Measurements from ENCODE around the gene HOXA7.

Gene HOXA7

DNA sequence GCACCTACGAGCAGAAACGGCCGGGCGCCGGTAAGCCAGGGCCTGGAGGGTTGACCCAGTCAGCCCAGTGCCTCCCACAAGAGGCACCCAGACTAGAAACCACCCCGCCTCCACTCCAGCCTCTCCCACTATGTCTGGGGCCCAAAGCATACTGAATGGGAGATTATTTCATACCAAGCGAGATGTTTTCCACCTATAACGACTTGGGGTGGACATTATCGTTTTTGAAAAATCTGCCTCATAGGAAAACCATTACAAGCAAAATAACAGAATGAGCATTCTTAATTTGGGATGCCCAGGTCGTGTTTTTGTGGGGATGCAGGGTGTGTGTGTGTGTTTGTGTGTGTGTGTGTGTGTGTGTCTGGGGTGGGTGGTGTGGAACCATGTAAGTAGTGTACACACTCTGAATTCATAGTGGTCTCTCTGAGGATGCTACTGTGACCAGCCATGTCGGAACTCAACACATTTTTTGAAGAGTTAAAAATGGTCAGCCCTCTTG, 10.5 kb downstream of the HOXA7 start:
- no peak for DNase-seq

DNA sequence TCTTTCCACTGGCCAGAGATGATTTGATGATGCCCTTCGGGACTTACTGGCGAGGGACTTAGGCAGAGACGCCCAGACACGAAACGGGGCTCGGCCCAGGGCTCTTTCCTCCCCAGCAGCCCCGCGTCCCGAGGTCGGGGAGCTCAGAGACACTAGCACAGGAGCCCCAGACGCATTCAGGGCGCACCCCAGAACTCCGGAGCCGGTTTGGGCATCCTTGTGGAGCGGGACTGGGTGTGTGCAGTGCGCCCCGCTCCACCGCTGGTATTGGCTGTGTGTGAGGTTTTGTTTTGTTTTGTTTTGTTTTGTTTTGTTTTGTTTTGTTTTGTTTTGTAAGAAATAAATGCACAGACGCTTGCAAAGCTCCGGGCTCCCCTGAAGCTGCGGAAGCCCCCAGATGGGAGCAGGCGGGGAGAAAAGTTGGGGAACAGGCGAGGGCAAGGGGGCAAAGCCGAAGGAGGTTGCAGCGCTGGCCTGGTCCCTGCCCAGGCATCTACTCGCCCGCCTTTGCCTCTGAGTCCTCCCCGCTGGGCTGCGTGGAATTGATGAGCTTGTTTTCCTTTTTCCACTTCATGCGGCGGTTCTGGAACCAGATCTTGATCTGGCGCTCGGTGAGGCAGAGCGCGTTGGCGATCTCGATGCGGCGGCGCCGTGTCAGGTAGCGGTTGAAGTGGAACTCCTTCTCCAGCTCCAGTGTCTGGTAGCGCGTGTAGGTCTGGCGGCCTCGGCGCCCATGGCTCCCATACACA, 11.1 kb downstream of the HOXA7 start:
- no peak for DNase-seq

DNA sequence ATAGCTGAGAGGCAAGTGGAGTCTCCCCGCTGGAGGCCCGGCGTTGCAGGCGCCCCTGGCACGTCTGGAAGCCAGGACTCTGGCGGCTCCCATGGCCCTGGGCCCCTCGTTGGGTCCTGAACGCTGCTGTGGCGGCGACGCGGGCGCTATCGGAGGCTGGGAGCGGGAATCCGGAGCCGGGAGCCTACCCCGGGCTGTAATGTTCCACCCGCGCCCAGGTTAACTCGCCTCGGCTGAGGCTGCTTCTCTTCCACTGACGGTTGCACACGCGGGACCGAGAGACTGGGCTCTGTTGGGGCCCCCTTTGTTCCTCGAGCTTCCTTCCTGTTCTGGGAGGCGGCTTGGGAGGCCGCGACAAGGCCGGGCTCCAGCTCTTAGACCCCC, 11.7 kb downstream of the HOXA7 start:
- DNase-seq: no peak

DNA sequence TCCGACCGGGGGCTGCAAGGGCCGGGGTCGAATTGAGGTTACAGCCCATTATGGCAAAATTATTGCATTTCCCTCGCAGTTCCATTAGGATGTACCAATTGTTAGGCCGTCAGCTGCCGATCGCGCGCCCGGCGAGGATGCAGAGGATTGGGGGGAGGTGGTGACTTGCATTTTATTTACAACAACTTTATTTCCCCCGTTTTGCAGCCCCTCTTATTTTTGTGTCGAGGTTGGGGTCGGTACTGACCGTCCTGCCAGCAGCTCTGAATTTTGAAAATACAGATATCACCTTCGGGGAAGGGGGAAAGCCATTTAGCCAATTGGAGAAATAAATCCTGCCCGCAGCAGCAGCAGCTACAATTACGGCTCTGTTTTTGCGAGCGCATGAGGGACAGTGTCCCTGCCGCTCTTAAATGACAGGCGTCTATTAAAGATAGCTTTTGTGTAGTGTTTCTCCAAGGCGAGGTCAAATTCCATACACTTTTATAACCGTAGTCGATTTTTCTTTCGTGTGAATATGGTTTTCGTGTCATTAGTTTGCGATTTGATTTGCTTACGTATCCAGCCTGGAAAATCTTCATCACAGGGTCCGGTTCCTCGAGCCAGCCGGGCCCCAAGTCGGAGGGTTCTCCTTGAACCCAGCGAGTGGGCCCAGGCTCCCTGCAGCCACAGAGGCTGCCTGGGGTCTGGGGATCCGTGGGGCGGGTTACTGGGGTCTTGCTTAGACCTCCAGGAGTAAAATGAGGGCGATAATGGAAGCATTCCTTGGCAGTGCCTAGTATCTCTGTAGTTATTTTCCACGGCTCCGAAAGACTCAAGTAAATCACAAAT, 12.3 kb downstream of the HOXA7 start:
- no peak for DNase-seq

DNA sequence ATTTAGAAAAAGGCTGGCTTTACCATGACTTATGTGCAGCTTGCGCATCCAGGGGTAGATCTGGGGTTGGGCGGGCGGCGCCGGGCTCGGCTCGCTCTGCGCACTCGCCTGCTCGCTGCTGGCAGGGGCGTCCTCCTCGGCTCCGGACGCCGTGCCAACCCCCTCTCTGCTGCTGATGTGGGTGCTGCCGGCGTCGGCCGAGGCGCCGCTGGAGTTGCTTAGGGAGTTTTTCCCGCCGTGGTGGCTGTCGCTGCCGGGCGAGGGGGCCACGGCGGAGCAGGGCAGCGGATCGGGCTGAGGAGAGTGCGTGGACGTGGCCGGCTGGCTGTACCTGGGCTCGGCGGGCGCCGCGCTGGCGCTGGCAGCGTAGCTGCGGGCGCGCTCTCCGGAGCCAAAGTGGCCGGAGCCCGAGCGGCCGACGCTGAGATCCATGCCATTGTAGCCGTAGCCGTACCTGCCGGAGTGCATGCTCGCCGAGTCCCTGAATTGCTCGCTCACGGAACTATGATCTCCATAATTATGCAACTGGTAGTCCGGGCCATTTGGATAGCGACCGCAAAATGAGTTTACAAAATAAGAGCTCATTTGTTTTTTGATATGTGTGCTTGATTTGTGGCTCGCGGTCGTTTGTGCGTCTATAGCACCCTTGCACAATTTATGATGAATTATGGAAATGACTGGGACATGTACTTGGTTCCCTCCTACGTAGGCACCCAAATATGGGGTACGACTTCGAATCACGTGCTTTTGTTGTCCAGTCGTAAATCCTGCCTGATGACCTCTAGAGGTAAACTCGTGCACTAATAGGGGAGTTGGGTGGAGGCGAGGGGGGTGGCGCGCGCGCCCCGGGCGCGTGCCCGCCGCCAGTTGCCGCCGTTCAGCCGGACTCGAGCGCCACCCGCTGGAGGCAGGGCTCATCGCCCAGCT, 13.2 kb downstream of the HOXA7 start, which contains the start of gene HOXA5:
TSS of gene HOXA5 (minus strand) at position 659 of the 927 bp plus-strand sequence. CDS start at position 585, 74 bp downstream.
- no peak for DNase-seq

DNA sequence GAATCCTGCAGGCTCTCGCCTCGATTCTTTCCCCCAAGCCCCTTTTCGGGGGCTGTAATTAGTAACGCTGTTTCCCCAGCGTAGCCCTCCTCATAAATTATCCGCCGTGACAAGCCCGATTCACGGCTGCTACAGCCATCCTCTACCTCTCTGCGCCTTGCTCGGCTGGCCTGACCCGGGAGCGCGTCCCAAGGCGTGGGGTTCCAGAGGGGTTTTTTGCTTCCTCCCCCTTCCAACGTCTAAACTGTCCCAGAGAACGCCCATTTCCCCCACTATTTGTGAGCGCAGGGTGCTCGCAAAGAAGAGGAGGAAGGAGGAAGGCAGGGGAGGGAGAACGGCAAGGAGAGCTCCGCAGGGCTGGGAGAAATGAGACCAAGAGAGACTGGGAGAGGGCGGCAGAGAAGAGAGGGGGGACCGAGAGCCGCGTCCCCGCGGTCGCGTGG, 13.9 kb downstream of the HOXA7 start:
- no peak for DNase-seq

DNA sequence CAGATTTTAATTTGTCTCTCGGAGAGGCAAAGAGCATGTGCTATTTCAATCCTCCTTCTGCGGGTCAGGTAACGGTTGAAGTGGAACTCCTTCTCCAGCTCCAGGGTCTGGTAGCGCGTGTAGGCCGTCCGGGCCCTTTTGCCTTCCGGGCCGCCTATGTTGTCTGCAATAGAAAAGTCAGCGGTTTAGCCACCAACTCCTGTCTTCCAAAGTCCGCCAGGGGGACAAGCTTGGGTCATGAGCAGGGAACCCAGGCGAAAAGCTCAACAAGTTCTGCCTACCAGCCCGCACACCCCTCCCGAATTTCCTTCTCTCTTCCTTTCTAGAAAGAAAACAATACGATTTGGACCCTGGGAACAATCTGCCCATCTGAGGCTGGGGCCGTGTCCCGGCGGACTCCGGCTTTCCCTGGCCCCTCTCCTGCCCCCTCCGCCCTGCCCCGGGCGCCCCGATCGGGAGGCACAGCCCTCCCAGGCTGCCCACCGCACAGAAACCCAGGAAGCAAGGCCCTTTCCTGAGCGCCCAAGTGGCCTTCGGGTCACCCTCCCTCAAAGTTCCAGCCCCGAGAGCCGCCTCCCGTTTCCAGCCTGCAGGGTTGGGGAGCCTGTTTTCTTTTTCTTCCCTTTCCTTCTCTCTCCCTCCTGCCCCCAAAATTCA, 14.4 kb downstream of the HOXA7 start:
- no peak for DNase-seq

DNA sequence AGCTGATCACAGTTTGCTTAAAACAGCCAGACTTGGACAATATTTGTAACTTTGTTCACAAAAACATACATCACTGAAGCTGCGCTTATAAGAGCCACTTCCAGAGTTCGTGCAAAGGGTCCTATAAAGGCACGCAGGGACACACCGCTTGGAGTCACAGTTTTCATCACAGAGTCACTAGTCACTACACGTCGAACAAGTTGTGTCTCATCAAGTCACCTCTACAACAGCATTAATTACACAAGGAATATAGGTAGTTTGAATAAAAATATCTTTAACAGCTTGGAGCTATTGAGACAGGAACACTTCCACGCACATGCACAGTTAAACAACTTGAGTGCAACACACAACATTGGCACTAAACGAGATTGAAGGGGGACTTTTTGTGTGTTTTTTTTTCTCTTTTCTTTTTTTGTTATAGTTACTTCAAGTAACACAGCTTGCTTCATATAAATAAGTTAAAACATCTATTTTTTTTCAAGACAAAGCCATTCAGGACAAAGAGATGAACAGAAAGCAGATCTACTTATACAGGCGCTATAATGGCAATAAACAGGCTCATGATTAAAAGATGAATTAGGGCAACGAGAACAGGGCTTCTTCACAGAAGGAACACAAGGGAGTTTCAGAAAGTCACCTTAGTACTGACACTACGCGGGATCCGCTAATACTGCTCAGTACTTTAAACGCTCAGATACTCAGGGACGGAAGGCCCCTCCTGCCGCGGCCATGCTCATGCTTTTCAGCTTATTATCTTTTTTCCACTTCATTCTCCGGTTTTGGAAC, 15.1 kb downstream of the HOXA7 start:
- no peak for DNase-seq

DNA sequence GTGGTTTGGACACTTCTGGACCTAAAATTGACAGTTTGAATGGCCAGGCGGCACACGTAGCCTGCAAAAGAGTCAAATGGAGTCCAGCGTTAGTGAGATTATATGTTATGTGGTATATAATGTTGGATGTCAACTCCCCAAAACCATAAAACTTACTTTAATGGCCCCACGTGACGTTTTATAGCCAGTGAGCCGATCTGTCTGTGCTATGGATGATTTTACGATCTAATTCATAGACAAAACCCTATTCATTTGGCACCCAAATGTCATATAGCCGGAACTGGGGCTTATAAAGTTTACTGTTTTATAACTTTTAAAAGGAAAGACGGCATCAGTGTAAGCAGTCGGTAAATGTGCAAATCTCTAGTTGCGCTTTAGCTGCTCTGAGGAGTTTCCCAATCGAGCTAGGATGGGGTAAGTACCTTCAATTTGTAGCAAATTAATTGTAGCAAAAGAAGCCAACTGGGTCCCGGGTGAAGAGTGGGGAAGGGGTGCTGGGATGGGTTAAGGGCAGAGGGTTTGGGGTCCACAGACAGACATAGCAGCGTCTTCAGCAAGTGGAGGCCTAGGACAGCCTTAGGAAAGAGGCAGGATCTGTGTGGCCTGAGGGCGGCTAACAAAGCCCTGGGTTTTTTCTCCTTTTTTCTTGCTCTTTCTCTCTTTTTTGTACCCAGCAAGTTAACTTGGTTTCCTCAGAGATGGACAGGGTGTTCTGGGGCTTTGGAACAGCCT, 16.2 kb downstream of the HOXA7 start:
- no peak for DNase-seq

DNA sequence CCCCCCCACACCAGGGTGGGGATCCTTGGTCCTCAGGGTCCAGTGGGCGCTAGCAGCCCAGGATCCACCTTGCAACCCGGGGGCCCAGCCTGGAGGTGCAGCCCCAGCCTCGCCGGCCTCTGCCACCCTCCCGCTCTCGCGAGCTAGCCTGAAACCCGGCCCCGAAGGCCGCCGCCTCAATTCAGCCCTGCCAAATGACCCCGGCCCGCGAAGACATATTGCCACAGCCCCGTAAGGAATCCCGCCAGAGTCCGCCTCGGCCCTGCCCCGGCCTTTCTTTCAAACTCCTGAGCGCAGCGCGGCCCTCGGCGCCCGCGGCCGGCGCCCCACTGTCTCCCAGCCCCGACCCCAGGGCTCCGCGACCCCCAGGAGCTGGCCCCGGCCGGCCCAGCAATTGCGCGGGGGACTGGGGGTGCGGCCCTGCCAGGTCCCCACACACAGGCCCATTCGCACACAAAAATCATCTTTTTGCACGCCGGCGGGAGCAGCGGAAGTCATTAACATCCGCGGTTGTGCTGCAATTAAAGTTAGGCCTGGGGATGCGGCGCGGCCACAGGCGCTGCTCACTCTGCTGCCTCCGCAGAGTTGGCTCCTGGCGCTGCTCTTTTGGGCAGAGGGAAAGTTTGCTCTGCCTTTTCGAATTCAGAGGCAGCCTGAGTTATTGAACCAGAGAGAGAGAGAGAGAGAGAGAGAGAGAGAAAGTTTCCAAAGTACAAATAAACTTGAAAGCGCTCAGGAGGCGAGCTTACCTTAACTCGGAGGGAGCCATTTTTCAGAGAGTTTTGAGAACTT, 16.9 kb downstream of the HOXA7 start:
- no peak for DNase-seq

DNA sequence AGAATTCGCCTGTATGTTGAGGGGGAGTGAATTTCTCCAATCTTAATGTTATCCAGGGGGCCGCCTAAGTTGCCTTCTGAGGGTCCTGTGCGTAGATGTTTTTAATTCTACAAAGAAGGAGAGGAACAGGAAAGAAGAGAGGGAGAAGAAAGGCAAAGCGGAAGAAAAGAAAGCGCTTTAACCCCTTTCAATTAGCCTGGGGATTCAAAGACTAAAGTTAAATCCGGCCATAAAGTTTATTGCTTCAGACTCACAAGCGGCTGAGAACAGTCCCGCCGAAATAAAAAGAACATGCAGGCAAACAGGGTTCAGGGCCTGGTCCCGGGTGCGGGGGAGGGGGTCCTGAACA, 17.5 kb downstream of the HOXA7 start:
- DNase-seq: no peak

DNA sequence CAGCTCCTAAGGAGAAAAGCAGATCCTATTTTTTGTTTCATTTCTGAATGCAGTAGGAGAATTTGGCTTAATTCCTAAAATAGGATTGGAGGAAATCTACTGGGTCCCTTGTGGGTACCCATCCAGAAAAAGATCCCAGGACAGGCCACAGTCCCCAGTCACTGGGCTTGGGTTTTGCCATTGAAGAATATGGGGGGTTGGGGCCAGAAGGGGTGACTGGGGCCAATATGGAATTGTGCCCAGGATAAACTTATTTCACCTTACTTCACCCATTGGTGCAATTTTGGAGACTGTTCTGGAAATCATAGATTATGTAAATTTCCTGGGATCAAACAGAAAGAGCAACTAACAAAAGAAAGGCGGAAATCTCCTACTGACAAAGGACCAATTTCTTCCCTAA, 18.0 kb downstream of the HOXA7 start:
- DNase-seq: no peak

DNA sequence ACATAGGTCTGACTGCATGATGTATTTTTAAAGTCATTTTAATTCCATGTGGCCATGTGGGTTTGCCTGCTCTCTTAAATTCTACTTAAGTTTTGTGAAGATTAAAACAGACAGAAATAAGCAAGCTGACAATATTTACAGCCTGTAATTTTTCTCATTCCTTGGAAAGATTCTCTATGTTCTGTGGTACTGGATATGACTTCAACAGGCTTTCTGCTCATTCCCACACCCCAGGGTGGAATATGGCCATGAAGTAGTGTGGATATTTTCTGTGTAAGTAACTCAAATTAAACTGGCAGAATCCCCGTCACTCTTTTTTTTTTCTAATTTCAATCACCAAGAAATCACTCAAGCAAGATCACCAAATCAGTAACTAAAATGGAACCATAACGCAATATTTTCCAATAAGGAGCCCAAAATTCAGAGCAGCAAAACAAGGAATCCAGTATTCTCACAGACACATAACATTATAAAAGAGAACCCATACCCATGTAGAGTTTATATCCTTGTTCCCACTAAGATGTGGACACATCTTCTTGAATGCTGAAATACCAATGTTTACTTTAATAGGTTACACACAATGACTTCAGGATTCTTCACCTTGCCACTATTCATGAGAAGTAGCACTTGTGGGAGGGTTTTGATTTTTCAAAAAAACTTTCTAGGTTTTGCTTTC, 18.7 kb downstream of the HOXA7 start:
- no peak for DNase-seq

DNA sequence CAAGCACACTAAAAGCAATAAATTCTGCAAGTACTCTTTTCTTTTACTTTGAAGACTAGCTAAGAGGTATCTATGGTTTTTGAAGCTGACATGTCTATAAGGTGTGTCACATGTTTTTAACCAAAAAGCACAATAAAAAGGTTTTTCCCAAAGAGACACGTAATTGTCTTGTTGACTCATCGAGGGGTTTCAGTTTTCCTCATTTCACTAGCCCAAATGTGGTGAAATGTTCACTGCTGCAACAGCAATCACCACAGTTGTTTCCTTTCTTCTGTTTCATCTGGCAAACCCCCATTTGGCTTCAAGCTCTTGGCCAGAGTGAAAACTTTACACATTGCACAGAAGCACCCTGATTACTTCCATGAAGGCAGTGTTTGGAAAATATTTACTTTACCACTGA, 22.1 kb downstream of the HOXA7 start:
- no peak for DNase-seq

DNA sequence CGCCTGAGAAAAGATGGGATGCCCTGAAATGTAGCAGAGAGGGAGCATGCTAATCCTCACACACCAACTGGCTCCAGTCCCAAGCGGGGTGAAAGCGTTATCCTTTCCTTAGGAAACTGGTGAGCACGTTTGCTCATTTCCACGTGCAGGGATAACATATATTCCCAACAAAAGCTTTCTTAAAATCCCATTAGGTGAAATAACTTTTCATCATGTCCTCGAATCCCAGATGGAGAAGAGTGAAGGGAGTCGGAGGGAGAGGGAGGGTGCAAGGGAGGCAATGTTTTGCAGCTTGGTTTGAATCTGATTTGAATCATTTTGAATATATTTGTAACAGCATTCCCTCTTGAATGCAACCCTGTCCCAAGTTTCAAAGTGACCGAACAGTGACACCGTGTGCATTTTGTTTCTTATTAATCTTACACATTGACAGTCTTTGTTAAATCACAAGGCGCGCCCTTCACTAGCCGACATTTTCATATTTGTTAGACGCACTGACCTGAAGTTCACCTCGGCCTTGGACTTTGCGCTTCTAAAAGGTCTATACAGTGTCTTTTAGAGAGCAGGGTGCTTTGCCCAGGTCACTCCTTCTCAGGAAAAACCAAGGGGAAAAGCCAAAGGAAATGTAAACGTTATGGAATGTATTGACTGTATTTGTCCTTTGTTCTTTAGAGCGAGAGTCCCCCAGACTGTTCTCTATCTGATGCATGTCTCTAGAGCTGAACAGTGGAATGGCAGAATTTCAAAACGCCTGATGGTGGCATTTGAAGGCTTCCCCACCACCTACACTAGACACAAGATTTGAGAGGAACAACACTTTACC, 22.9 kb downstream of the HOXA7 start:
- no peak for DNase-seq

DNA sequence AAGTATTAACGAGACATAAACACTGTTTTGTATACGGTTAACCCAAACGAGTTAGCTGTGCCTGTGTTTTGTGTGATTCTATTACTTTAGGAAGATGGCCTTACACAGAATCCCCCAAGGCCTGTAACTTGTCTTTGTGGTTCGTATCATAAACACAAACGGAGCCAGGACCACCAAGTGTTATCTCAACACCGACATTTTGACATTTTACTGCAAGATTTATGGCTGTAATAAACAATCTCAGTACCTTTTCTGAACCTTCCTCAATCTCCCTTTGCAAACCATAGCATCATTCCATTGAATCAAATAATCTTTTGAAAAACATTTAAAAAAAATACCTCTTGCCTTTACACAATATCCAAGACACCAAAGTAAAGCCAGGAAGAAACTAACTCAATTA, 23.5 kb downstream of the HOXA7 start:
- no peak for DNase-seq

DNA sequence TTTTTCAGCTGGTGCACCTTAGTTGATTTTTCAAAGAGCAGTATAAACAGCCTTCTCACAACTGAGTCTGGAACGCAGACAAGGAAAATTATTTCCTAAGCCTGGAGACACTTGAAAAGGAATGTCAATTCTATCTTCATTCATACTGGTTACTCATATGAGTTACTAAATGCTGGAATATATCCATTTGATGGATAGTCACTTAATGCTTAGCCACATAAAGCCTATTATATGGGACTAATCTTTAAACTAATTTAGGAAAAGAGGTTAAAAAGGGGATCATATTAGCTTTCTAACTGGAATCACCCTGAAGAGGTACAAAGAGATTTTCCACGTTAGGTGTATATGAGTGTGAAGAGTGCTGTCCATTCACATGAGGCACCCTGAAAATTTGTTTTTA, 24.3 kb downstream of the HOXA7 start:
- DNase-seq: no peak

DNA sequence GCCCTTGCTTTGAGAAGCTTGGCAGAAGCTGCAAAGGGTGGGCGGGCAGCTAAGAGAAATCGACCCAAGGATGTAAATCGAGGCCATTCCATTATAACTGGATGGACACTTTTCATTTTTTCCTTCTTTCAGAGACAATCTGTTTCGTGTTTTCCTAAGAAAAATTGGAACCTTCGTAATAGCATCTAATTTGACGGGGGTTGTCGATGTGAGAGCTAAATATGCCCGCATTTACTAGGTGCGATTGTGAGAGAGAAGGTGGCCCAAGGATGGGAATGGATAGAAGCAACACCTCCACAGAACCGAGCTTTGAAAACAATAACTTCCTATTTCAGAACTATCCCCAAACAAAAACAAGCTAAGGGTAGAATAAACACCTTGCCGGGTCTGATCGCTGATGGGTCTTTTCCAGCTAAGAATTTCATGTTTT, 25.1 kb downstream of the HOXA7 start:
- DNase-seq: no peak

All from NCI-H2029 (cell line).